ENCODE results near the gene DUSP28.
"Not testable (repeated sequence)": the region's sequence is repeated elsewhere in the genome, so short reads cannot be mapped to it uniquely, and the experiment has no call there.

The DUSP28 gene

DNA sequence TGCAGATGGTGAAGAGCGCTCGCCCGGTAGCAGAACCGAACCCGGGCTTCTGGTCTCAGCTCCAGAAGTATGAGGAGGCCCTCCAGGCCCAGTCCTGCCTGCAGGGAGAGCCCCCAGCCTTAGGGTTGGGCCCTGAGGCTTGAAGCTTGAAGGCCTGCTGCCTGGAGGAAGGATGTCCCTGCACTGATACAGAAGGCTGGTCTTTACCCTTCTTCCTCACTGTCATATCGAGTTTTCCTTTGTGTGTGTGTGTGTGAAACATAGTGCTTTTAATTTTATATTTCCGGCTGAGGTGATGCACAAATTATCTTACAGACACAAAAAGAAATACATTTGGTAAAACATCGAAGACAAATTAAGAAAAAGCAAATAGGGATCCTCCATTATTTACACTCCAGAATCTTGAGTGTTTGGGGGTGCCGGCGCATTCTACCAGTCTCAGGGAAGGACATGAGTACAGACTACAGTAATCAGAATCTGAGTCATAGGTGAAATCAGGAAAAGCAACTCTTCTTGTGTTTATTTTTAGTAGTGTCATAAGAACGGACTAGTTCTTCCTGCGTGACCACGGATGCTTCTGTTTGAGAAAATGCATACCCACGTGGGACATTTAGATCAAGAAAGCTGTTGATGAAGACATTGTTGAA lies 1.3 kb downstream of the DUSP28 start:
- TF ChIP-seq, protein P1, sequence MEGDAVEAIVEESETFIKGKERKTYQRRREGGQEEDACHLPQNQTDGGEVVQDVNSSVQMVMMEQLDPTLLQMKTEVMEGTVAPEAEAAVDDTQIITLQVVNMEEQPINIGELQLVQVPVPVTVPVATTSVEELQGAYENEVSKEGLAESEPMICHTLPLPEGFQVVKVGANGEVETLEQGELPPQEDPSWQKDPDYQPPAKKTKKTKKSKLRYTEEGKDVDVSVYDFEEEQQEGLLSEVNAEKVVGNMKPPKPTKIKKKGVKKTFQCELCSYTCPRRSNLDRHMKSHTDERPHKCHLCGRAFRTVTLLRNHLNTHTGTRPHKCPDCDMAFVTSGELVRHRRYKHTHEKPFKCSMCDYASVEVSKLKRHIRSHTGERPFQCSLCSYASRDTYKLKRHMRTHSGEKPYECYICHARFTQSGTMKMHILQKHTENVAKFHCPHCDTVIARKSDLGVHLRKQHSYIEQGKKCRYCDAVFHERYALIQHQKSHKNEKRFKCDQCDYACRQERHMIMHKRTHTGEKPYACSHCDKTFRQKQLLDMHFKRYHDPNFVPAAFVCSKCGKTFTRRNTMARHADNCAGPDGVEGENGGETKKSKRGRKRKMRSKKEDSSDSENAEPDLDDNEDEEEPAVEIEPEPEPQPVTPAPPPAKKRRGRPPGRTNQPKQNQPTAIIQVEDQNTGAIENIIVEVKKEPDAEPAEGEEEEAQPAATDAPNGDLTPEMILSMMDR (IDR thresholded peaks at IDR 0.05; ENCODE audit: insufficient read depth, low read depth, low read length, missing control alignments) = no peak
- peak; percentile 92 for DNase-seq (ENCODE audit: low read depth)
- peak overlapping the region; percentile 79 for H3K4me3 ChIP-seq (ENCODE audit: low read length)

DNA sequence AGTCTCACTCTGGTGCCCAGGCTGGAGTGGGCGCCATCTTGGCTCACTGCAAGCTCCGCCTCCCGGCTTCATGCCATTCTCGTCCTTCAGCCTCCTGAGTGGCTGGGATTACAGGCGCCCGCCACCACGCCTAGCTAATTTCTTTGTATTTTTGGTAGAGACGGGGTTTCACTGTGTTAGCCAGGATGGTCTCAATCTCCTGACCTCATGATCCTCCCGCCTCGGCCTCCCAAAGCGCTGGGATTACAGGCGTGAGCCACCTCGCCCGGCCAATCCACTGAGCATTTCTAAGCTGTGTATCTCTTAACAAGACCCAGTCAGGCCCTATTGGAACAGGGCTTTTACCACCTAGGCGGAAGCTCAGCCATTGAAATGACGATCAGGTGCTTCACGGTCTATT lies 3.1 kb downstream of the DUSP28 start:
- not testable (repeated sequence) for DNase-seq (ENCODE audit: low read depth); H3K4me3 ChIP-seq (ENCODE audit: low read length)

DNA sequence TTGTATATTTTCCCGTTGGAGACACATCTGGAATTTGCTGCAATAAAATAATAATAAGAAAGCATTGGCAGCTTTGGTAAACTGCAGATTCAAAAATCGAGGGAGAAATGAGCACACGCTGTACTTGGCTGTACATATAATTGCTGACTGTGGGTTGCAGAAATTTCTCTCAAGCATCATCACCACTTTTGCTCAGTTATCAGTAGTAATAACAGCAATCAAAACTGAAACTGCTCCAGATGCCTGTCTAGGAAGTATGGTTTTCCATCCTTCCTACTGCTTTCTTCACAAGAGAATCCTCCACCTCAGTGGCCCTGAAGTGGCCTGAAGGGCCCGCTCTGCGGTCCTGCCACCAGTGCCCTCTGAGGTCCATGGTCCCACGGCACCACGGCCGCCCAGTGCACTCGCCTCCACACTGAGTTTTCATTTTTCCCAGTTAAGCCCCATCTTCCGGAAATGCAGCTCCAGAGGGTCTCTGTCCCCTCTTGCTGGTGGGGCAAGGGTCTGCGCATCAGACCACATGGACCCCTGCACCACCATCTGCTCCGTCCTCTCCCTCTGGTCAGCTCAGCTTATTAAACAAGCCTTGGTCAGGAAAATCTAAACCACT lies 3.9 kb downstream of the DUSP28 start:
- DNase-seq (ENCODE audit: low read depth) = no peak
- no peak overlapping the region for H3K4me3 ChIP-seq (ENCODE audit: low read length)
- TF ChIP-seq, protein P1 (IDR thresholded peaks at IDR 0.05; ENCODE audit: insufficient read depth, low read depth, low read length, missing control alignments) = no peak

DNA sequence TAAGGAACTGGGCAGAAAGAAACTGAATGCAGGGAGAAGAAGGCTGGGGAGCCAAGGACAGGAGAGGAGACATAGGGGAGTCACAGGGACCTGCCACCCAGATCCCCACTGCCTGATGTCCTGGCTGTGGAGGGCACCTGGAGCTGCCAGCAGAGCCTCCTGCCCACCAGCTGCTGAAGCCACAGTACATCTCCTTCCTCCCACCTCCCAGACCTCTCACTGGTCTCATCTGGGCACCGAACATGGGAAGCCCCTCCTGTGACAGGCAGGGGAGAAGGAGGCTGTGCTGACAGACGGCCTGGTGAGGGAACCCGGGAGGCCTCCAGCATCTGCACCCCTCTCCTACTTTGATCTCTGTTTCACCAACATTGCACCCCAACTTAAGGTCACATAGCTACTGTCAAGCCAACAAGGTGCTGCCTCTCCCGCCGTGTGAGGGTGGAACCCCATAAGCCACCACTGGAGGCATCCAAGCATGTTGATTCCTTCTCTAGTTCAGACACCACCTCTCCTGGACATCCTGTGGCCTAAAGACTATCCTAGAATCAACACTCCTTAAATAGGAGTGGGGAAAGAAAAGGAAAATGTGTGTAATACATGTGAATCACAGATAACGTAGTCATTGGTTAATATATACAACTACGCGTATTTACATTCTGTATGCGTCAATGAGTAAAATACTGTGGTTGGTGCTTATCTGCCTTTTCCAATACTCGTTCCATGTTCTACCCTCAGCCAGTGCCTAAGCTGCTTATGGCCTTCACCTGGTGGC lies 4.6 kb downstream of the DUSP28 start:
- no peak overlapping the region for H3K4me3 ChIP-seq (ENCODE audit: low read length)
- TF ChIP-seq, protein P1 (IDR thresholded peaks at IDR 0.05; ENCODE audit: insufficient read depth, low read depth, low read length, missing control alignments) = no peak
- DNase-seq (ENCODE audit: low read depth) = no peak

DNA sequence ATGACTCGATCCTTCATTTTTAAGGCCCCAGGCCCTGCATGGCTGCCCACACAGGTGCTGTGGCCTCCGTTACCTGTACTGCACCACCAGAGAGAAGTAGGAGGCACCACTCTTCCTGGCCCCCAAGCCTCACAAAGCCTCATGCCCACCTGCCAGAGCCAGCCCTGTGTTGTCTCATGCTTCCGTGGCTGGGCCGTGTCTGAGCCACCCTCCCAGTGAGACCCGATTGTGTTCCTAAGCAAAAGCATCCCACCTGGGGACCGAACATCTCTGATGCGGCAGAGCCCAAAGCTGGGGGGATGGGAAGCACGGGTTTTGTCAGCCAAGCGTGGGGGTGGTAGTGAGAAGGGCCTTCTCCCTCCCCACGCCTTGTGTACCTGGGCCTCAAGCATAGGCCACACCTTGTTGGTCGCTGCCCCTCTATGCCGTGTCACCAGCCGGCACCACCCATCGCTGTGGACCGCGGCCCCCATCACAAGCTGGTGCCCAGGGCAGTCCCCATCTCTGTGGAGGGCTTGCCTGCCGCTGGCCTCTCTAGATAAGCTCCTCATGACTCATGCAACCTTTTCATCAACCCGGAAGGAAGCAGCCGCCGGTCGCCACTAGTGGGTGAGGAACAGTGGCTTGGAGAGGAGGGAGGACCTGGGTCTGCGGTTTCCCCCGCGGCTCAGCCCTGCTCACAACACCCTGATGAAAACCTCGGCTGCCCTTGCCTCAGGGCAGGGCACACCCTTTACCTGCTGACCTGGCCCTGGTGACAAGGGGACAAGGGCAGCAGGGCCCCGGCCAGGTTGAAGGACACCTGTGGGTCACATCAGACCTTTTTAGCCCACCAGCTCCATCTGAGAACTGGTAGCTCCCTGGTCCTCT lies 5.4 kb downstream of the DUSP28 start:
- H3K4me3 ChIP-seq (ENCODE audit: low read length) = peak overlapping the region; percentile 14
- DNase-seq (ENCODE audit: low read depth) = peak; percentile 73
- TF ChIP-seq, protein P1 (IDR thresholded peaks at IDR 0.05; ENCODE audit: insufficient read depth, low read depth, low read length, missing control alignments) = no peak

DNA sequence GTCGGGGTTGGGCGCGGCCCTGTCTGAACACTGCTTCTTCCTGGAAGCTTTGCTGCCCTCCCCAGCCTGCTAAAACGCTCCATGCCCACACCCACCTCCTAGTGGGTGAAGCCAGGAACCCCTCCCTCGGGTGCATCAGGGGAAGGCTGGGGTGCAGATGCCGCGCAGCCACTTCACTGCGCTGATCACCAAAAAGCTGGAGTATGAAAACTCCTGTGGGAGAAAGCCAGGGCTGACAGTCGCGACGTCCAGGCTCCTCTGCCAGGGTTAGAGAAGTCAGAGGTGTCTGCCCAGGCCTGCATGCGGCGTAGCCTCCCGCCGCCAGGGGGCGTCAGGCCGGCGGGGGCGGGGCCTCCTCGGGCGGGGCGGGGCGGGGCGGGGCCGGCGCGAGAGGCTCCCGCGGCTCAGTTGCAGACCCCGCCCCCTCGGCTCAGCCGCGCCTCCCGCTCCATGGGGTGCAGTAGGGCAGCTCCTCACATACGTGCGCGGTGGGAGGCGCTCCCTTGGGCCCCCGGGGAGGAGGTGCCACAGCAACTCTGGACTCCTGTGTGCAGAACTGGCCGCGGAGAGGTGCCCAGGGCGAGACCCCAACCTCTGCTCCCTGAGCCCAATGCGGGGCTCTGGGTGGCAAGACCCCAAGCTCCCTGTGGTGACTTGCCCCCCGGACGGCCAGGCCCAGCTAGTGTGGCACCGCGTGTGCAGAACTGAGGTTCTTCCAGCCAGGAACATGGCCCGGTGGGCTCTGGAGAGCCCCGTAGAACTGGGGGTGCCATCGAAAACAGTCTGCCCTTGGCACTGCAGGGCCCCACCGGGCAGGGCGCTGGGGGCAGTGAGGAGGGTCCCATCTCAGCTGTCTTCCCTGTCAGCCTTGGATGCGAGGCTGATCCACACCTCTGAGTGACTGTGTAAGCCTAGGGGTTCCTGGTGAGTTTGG lies 6.3 kb downstream of the DUSP28 start:
- TF ChIP-seq, protein P1 (IDR thresholded peaks at IDR 0.05; ENCODE audit: insufficient read depth, low read depth, low read length, missing control alignments) = peak; percentile 68
- H3K4me3 ChIP-seq (ENCODE audit: low read length) = peak overlapping the region; percentile 59
- DNase-seq (ENCODE audit: low read depth) = peak; percentile 90
